HepG2 (cell line): ENCODE results near the gene STK17A. TPM values are rescaled to one million over a fixed set of nuclear protein-coding genes. Genes with fewer than 3 reads are reported as not detected.

Experiments used
- AGO1 ChIP-seq: fragments of 200-400 bp; formaldehyde crosslinking; IDR thresholded peaks from 2 replicates; pipeline ENCODE4 v1.6.1; 2017; ENCODE audit warnings: mild to moderate bottlenecking, low read depth, low read length, moderate library complexity; ENCODE audit not compliant: poor library complexity, severe bottlenecking
- ARNT2 ChIP-seq: sonication (generic); formaldehyde crosslinking; IDR thresholded peaks from 2 replicates; pipeline ENCODE4 v1.8.0; 2022; ENCODE audit warnings: mild to moderate bottlenecking, low read depth, missing genetic modification reagents, moderate library complexity
- CBX2 ChIP-seq, 2 experiments: fragments of 200-600 bp in 1 of 2; sonication (generic); formaldehyde crosslinking in 1 of 2; IDR thresholded peaks; 2 replicates each; pipeline versions ENCODE4 v1.7.0 to v1.8.1; 2018 to 2022; ENCODE audit warnings: low read depth in 2 of 2, low read length in 1 of 2, mild to moderate bottlenecking in 1 of 2, missing genetic modification reagents in 1 of 2
- FOXO1 ChIP-seq: sonication (generic); formaldehyde crosslinking; IDR thresholded peaks from 2 replicates; pipeline ENCODE4 v1.4.0; 2020; ENCODE audit warnings: missing genetic modification reagents
- HOXA7 ChIP-seq: sonication (generic); formaldehyde crosslinking; IDR thresholded peaks from 2 replicates; pipeline ENCODE4 v1.8.1; 2022; ENCODE audit warnings: mild to moderate bottlenecking, missing genetic modification reagents, moderate library complexity
- PCBP1 ChIP-seq: fragments of 200-400 bp; formaldehyde crosslinking; IDR thresholded peaks from 2 replicates; pipeline ENCODE4 v1.6.1; 2017; ENCODE audit warnings: mild to moderate bottlenecking, low read depth, low read length, borderline replicate concordance
- POLR2AphosphoS5 ChIP-seq: IDR thresholded peaks from 2 replicates; pipeline ENCODE4 v1.6.1; 2012; ENCODE audit warnings: low read depth, low read length
- TBL1XR1 ChIP-seq: fragments of 150-350 bp; IDR thresholded peaks from 2 replicates; pipeline ENCODE4 v1.6.1; 2014; ENCODE audit warnings: borderline replicate concordance, low read length; ENCODE audit not compliant: partially characterized antibody
- TSC22D2 ChIP-seq: sonication (generic); formaldehyde crosslinking; IDR thresholded peaks from 2 replicates; pipeline ENCODE4 v1.5.1; 2020; ENCODE audit warnings: missing genetic modification reagents, mild to moderate bottlenecking, borderline replicate concordance
- ZC3H13 ChIP-seq: sonication (generic); formaldehyde crosslinking; IDR thresholded peaks from 2 replicates; pipeline ENCODE4 v1.8.1; 2023; ENCODE audit warnings: mild to moderate bottlenecking, missing genetic modification reagents, moderate library complexity
- ZNF724P ChIP-seq: sonication (generic); formaldehyde crosslinking; IDR thresholded peaks from 2 replicates; pipeline ENCODE4 v1.8.0; 2022; ENCODE audit warnings: missing genetic modification reagents, borderline replicate concordance
- ZNF782 ChIP-seq: sonication (generic); formaldehyde crosslinking; IDR thresholded peaks from 2 replicates; pipeline ENCODE4 v1.4.0; 2020; ENCODE audit warnings: missing genetic modification reagents, mild to moderate bottlenecking, borderline replicate concordance
- ZNF841 ChIP-seq: sonication (generic); formaldehyde crosslinking; IDR thresholded peaks from 2 replicates; pipeline ENCODE4 v1.8.1; 2023; ENCODE audit warnings: missing genetic modification reagents, borderline replicate concordance
- ZSCAN30 ChIP-seq: sonication (generic); formaldehyde crosslinking; IDR thresholded peaks from 2 replicates; pipeline ENCODE4 v1.5.0; 2020; ENCODE audit warnings: mild to moderate bottlenecking, missing genetic modification reagents
- polyA plus RNA-seq, 8 experiments: library from polyadenylated mRNA; depleted of rRNA in 3 of 8; stranded (reverse) in 7 of 8; unstranded in 1 of 8; fragments of >200 nt; fragmentation: Illumina TruSeq in 4 of 8; extraction: Trizol in 4 of 8; gene quantifications; 2 replicates each; pipeline versions ENCODE4 v1.2.1 to v1.2.3, GENCODE V29; 2011 to 2016; ENCODE audit warnings: low read depth in 4 of 8, missing spikeins in 1 of 8, mixed read lengths in 1 of 8; ENCODE audit not compliant: insufficient read depth in 1 of 8
- total RNA-seq, 5 experiments: library from RNA; depleted of rRNA; stranded (reverse); fragments of >200 nt; fragmentation: Illumina TruSeq; extraction: Trizol; gene quantifications; 2 replicates each; pipeline ENCODE4 v1.2.3, GENCODE V29; 2016; ENCODE audit warnings: low read depth in 1 of 5
- TF ChIP-seq, protein P1 (sequence below): sonication (generic); formaldehyde crosslinking; IDR thresholded peaks from 2 replicates; pipeline ENCODE4 v1.5.0; 2020; ENCODE audit warnings: mild to moderate bottlenecking, missing genetic modification reagents, borderline replicate concordance
- TF ChIP-seq, protein P2 (sequence below): sonication (generic); formaldehyde crosslinking; IDR thresholded peaks from 2 replicates; pipeline ENCODE4 v1.9.0; 2022; ENCODE audit warnings: missing genetic modification reagents, mild to moderate bottlenecking, borderline replicate concordance
- TF ChIP-seq, protein P3 (sequence below): IDR thresholded peaks from 2 replicates; pipeline ENCODE4 v1.6.1; 2016; ENCODE audit warnings: mild to moderate bottlenecking

STK17A gene
- total and polyA plus RNA-seq, 2 of the 13 experiments (the other 11 are each of a cell fraction or from before 2014, with no cell fraction given) = 18.6 to 24.3 TPM

DNA sequence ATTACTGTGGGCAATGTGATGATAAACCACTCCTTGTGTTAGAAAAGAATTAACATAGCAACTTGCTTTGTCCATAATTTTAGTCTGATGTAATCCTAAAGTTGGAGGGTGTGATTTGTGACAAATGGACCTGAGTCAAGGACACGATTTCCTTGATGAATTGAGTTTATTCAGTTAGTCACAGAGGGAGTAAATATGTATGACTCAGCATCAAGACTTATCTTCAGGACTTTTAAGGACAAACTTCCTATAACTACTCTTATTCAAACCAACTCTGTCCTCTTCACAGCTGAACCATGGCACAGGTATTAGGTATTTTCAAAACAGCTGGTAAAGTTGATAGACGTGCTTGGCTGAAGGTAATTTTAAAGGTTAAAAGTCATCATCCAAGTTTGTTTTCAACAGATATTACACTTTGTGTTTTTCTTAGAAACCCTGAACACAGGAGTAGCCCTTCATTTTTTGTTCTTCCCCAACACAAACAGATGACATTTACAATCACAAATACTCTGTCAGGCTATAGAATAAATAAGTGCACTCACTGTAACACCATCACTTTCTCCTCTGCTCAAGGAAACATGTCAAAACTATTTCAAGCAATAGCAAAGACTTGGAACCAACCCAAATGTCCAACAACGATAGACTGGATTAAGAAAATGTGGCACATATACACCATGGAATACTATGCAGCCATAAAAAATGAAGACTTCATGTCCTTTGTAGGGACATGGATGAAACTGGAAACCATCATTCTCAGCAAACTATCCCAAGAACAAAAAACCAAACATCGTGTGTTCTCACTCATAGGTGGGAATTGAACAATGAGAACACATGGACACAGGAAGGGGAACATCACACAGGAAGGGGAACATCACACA, 91.9 kb downstream of the STK17A start (continued):
- TF ChIP-seq, protein P1, sequence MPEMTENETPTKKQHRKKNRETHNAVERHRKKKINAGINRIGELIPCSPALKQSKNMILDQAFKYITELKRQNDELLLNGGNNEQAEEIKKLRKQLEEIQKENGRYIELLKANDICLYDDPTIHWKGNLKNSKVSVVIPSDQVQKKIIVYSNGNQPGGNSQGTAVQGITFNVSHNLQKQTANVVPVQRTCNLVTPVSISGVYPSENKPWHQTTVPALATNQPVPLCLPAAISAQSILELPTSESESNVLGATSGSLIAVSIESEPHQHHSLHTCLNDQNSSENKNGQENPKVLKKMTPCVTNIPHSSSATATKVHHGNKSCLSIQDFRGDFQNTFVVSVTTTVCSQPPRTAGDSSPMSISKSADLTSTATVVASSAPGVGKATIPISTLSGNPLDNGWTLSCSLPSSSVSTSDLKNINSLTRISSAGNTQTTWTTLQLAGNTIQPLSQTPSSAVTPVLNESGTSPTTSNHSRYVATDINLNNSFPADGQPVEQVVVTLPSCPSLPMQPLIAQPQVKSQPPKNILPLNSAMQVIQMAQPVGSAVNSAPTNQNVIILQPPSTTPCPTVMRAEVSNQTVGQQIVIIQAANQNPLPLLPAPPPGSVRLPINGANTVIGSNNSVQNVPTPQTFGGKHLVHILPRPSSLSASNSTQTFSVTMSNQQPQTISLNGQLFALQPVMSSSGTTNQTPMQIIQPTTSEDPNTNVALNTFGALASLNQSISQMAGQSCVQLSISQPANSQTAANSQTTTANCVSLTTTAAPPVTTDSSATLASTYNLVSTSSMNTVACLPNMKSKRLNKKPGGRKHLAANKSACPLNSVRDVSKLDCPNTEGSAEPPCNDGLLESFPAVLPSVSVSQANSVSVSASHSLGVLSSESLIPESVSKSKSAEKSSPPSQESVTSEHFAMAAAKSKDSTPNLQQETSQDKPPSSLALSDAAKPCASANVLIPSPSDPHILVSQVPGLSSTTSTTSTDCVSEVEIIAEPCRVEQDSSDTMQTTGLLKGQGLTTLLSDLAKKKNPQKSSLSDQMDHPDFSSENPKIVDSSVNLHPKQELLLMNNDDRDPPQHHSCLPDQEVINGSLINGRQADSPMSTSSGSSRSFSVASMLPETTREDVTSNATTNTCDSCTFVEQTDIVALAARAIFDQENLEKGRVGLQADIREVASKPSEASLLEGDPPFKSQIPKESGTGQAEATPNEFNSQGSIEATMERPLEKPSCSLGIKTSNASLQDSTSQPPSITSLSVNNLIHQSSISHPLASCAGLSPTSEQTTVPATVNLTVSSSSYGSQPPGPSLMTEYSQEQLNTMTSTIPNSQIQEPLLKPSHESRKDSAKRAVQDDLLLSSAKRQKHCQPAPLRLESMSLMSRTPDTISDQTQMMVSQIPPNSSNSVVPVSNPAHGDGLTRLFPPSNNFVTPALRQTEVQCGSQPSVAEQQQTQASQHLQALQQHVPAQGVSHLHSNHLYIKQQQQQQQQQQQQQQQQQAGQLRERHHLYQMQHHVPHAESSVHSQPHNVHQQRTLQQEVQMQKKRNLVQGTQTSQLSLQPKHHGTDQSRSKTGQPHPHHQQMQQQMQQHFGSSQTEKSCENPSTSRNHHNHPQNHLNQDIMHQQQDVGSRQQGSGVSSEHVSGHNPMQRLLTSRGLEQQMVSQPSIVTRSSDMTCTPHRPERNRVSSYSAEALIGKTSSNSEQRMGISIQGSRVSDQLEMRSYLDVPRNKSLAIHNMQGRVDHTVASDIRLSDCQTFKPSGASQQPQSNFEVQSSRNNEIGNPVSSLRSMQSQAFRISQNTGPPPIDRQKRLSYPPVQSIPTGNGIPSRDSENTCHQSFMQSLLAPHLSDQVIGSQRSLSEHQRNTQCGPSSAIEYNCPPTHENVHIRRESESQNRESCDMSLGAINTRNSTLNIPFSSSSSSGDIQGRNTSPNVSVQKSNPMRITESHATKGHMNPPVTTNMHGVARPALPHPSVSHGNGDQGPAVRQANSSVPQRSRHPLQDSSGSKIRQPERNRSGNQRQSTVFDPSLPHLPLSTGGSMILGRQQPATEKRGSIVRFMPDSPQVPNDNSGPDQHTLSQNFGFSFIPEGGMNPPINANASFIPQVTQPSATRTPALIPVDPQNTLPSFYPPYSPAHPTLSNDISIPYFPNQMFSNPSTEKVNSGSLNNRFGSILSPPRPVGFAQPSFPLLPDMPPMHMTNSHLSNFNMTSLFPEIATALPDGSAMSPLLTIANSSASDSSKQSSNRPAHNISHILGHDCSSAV = no peak
- TF ChIP-seq, protein P2, sequence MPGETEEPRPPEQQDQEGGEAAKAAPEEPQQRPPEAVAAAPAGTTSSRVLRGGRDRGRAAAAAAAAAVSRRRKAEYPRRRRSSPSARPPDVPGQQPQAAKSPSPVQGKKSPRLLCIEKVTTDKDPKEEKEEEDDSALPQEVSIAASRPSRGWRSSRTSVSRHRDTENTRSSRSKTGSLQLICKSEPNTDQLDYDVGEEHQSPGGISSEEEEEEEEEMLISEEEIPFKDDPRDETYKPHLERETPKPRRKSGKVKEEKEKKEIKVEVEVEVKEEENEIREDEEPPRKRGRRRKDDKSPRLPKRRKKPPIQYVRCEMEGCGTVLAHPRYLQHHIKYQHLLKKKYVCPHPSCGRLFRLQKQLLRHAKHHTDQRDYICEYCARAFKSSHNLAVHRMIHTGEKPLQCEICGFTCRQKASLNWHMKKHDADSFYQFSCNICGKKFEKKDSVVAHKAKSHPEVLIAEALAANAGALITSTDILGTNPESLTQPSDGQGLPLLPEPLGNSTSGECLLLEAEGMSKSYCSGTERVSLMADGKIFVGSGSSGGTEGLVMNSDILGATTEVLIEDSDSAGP (CRISPR knock-in tag) = no peak
- TF ChIP-seq, protein P3, sequence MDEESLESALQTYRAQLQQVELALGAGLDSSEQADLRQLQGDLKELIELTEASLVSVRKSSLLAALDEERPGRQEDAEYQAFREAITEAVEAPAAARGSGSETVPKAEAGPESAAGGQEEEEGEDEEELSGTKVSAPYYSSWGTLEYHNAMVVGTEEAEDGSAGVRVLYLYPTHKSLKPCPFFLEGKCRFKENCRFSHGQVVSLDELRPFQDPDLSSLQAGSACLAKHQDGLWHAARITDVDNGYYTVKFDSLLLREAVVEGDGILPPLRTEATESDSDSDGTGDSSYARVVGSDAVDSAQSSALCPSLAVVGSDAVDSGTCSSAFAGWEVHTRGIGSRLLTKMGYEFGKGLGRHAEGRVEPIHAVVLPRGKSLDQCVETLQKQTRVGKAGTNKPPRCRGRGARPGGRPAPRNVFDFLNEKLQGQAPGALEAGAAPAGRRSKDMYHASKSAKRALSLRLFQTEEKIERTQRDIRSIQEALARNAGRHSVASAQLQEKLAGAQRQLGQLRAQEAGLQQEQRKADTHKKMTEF (CRISPR knock-in tag) = peak; percentile 56; the same call in 1 of the 2 replicates
- TF ChIP-seq ZNF724P = no peak
- no peak for TF ChIP-seq PCBP1
- no peak for TF ChIP-seq CBX2 (IDR thresholded peaks at IDR 0.05; ENCODE audit: low read depth, low read length)
- TF ChIP-seq CBX2 (CRISPR knock-in tag; IDR thresholded peaks at IDR 0.05; ENCODE audit: low read depth) = no peak
- TF ChIP-seq HOXA7 (CRISPR knock-in tag) = no peak
- TF ChIP-seq ZNF841 (CRISPR knock-in tag) = no peak
- TF ChIP-seq ZSCAN30 (CRISPR knock-in tag) = no peak
- no peak for TF ChIP-seq ARNT2 (CRISPR knock-in tag)
- no peak for TF ChIP-seq ZNF782 (CRISPR knock-in tag)
- TF ChIP-seq AGO1 = no peak
- no peak for TF ChIP-seq POLR2AphosphoS5
- TF ChIP-seq ZC3H13 (CRISPR knock-in tag) = no peak
- TF ChIP-seq TBL1XR1 = no peak
- TF ChIP-seq FOXO1 (CRISPR knock-in tag) = peak; percentile 73
- no peak for TF ChIP-seq TSC22D2 (CRISPR knock-in tag)
